22Rv1 (cell line): ENCODE data around the gene SPN.
"Not testable (repeated sequence)": the region's sequence is repeated elsewhere in the genome, so short reads cannot be mapped to it uniquely, and the experiment has no call there.

Experiments used
- CTCF ChIP-seq: fragments of 450-650 bp; IDR thresholded peaks from 2 replicates; pipeline ENCODE4 v1.5.1; 2017; ENCODE audit warnings: mild to moderate bottlenecking
- ZFX ChIP-seq: fragments of 450-650 bp; IDR thresholded peaks from 2 replicates; pipeline ENCODE4 v1.6.1; 2017; ENCODE audit warnings: antibody characterized with exemption, borderline replicate concordance

GRCh38 chr16:29667322-29667610 is 4.2 kb downstream of the SPN start:
- TF ChIP-seq CTCF, ZFX: not testable (repeated sequence)
